Osteoblast (primary cell): ENCODE data around the gene RPL27. TPM values are rescaled to one million over a fixed set of nuclear protein-coding genes. Genes with fewer than 3 reads are reported as not detected.

Experiments
- DNase-seq: peaks from one replicate; pipeline ENCODE4 v3.0.0; 2011; ENCODE audit warnings: low spot score, mixed read lengths; ENCODE audit not compliant: insufficient read length; ENCODE audit errors: missing footprints
- H2AFZ ChIP-seq: 2 replicates; pipeline ENCODE4 v1.6.0; 2011; ENCODE audit warnings: mild to moderate bottlenecking, low read length
- H3K27ac ChIP-seq: 2 replicates; pipeline ENCODE4 v1.5.1; 2011; ENCODE audit warnings: mild to moderate bottlenecking, low read depth, low read length, moderate library complexity
- H3K27me3 ChIP-seq: 2 replicates; pipeline ENCODE4 v1.6.0; 2012; ENCODE audit warnings: mild to moderate bottlenecking, control low read depth, inconsistent platforms, low read length, moderate library complexity; ENCODE audit not compliant: insufficient read depth
- H3K36me3 ChIP-seq: 2 replicates; pipeline ENCODE4 v1.5.1; 2011; ENCODE audit warnings: mild to moderate bottlenecking, low read length, control low read depth, moderate library complexity; ENCODE audit not compliant: insufficient read depth
- H3K4me1 ChIP-seq: 2 replicates; pipeline ENCODE4 v1.5.1; 2011; ENCODE audit warnings: mild to moderate bottlenecking, low read length, control low read depth, moderate library complexity; ENCODE audit not compliant: insufficient read depth
- H3K4me2 ChIP-seq: 2 replicates; pipeline ENCODE4 v1.6.0; 2011; ENCODE audit warnings: mild to moderate bottlenecking, low read length; ENCODE audit not compliant: insufficient read depth
- H3K4me3 ChIP-seq: fragments of 200-600 bp; sonication (generic); 3 replicates; pipeline ENCODE4 v1.5.1; 2012; ENCODE audit warnings: mild to moderate bottlenecking, low read length, inconsistent platforms; ENCODE audit not compliant: insufficient read depth
- H3K79me2 ChIP-seq: 2 replicates; pipeline ENCODE4 v1.6.0; 2012; ENCODE audit warnings: mild to moderate bottlenecking, low read length, control low read depth, inconsistent platforms; ENCODE audit not compliant: insufficient read depth
- H3K9me3 ChIP-seq: 2 replicates; pipeline ENCODE4 v1.5.1; 2011; ENCODE audit warnings: low read depth, low read length, control low read depth
- H4K20me1 ChIP-seq: 2 replicates; pipeline ENCODE4 v1.6.0; 2012; ENCODE audit warnings: mild to moderate bottlenecking, low read length, control low read depth; ENCODE audit not compliant: insufficient read depth
- CTCF ChIP-seq: IDR thresholded peaks from 2 replicates; pipeline ENCODE4 v1.5.1; 2011; ENCODE audit warnings: mild to moderate bottlenecking, low read depth, low read length, moderate library complexity; ENCODE audit errors: extremely low read depth
- total RNA-seq: library from RNA; depleted of rRNA; stranded (reverse); fragments of >200 nt; gene quantifications from 2 replicates; pipeline ENCODE4 v1.2.3, GENCODE V29; 2012

The RPL27 gene
- total RNA-seq, 1 donor = 878 TPM

DNA sequence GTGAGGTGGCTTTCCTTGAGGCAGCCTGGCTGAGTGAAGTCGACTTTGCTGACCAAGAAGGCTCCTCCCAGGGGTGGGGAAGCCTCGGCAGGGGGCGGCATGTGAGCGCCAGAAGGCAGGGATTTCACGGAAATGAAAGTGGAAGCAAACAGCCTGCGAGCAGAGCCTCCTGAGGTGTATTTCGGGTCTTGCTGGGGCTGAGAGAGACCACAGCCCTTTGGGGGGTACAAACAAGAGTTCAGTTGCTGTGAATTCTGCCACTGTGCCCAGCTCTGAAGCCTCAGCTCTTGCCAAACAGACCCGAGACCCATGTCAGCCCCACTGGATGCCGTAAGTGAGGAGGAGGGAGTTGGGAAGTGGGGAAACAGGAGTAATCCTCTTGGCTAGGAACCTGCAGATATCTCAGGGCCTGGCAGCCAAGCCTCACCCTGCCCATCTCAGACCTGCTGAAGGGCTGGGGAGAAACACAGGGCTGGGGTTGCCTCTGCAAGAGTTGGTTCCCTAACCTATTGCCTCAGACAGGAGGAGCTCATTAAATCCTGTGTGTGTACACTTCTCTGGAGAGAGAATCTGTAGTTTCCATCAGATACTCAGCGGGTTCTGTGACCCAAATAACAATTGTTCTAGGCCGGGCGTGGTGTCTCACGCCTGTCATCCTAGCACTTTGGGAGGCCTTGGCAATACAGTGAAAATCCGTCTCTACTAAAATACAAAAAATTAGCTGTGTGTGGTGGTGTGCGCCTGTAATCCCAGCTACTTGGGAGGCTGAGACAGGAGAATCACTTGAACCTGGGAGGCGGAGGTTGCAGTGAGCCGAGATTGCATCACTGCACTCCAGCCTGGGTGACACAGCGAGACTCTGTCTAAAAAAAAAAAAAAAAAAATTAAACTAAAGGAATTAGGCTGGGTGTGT is 8.7 kb downstream of the RPL27 start, which contains the start of gene IFI35:
Gene IFI35, plus strand, starts transcription at position 146 of the 913 bp plus-strand sequence. Its CDS starts 164 bp downstream, at position 310.
- Histone ChIP-seq H3K36me3 (peaks cover 16% of the 10 kb centered on the region), H3K4me3 (peak within 1 kb of the TSS; percentile 95), H4K20me1 (peaks cover 8% of the 10 kb centered on the region), H2AFZ (peak within 1 kb of the TSS; percentile 93), H3K79me2 (peaks cover 3% of the 10 kb centered on the region), H3K4me1 (peaks cover 13% of the 10 kb centered on the region), H3K4me2 (peak within 1 kb of the TSS; percentile 89), H3K27ac (peak within 1 kb of the TSS; percentile 95), H3K9me3 (no peaks in the 10 kb centered on the region), H3K27me3 (no peaks in the 10 kb centered on the region)
- TF ChIP-seq CTCF = peak; percentile 23
- peak; percentile 88 for DNase-seq

- Histone ChIP-seq H3K4me2 (no peak overlapping the region), H3K79me2 (peaks cover 10% of the 10 kb centered on the region), H3K4me1 (peaks cover 1% of the 10 kb centered on the region), H3K36me3 (peaks cover 19% of the 10 kb centered on the region), H2AFZ (no peak overlapping the region), H3K27me3 (no peaks in the 10 kb centered on the region), H3K27ac (no peak overlapping the region), H3K4me3 (no peak overlapping the region), H4K20me1 (no peaks in the 10 kb centered on the region), H3K9me3 (no peaks in the 10 kb centered on the region)
- DNase-seq = peak; percentile 32
- no peak for TF ChIP-seq CTCF
These were observed 12.6 kb downstream of the RPL27 start for GRCh38 chr17:43010667-43011308.

- H3K27ac ChIP-seq = no peak overlapping the region
These were observed 13.7 kb downstream of the RPL27 start for GRCh38 chr17:43011728-43012472.

More at GRCh38 chr17:43011728-43012472, 13.7 kb downstream of the RPL27 start:
- H3K4me2 ChIP-seq = no peak overlapping the region
- no peak for TF ChIP-seq CTCF
- H2AFZ ChIP-seq = no peak overlapping the region
- H3K4me1 ChIP-seq = peaks cover 3% of the 10 kb centered on the region
- H3K9me3 ChIP-seq = no peaks in the 10 kb centered on the region
- peaks cover 26% of the 10 kb centered on the region for H3K36me3 ChIP-seq
- H3K27me3 ChIP-seq = no peaks in the 10 kb centered on the region
- H3K4me3 ChIP-seq = no peak overlapping the region
- peaks cover 5% of the 10 kb centered on the region for H4K20me1 ChIP-seq
- peaks cover 20% of the 10 kb centered on the region for H3K79me2 ChIP-seq
- DNase-seq = peak; percentile 31
